Activated CD8-positive, alpha-beta memory T cell treated with anti-CD3 and anti-CD28 coated beads for 4 hours (primary cell): ENCODE measurements around the gene CUEDC1.

Source experiments
- DNase-seq, 2 donors: peaks; one replicate each; pipeline ENCODE4 v3.0.0-alpha.2; 2020; ENCODE audit warnings: low read depth in 2 of 2

Gene CUEDC1

DNA sequence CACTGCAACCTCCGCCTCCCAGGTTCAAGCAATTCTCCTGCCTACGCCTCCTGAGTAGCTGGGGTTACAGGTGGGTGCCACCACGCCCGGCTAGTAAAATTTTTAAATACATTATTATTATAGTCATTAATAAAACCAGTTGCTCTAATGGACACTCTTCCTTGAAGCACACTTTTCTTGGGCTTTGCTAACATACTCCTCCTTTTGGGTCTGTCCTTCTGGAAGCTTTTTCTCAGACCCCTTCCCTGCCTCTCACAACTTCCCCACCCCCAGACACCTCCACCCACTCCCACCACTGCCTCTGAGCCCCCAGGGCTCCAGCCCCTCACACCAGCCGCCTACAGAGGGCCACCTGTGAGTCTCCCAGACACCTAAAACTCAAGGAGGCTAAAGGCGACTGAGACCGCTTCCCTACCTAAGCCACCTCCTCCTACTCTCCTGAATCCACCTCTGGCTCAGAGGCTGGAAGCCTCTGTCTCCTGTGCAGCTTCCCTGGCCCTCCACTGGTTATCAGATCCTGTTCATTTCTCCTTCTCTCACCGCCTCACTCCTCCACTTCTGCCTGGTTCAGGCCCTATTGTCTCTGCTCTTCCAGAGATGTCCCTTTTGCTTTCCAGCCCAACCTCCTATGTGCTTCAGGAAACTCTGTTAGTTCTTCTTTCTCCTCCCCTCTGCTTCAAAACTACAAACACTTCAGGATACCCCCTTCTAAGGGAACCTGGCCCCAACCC lies 2.1 kb upstream of the CUEDC1 start:
- no peak for DNase-seq

DNA sequence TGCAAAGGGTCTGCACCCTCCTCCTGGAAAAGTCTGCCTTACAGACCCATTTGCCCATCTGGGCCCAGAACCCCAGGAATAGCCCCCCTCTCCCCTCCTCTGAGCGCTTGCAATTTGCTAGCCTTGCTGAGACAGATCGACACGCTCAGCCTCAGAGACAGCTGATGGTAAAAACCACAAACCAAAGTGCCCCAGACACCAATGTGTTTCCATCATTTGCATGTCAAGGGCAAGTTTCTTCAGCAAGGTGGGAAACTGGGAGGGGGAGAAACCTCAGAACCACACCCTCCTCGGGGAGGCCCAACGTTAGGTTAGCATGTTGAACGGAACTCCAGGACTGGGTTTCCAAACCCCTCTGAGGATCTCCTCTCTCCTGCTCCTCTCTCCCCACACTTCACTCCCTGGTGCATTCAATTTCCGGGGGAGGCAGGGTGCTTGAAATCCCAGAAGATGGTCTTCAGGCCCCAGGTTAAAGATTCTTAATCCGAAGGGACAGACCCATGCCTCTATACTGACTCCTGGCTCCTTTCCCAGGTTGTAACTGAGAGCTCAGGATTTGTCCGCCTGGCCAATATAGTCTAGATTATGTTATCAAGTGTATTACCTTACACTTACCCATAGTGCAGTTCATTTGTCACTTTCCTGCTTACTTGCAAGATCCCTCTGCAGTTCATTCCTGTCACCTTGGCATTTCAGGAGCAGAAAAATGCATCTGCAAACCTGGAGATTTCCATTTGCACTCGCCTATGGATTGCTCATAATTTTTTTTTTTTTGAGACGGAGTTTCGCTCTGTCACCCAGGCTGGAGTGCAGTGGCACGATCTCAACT lies 1.3 kb upstream of the CUEDC1 start:
- DNase-seq = peak in 1 of 2 donors; percentile 10

DNA sequence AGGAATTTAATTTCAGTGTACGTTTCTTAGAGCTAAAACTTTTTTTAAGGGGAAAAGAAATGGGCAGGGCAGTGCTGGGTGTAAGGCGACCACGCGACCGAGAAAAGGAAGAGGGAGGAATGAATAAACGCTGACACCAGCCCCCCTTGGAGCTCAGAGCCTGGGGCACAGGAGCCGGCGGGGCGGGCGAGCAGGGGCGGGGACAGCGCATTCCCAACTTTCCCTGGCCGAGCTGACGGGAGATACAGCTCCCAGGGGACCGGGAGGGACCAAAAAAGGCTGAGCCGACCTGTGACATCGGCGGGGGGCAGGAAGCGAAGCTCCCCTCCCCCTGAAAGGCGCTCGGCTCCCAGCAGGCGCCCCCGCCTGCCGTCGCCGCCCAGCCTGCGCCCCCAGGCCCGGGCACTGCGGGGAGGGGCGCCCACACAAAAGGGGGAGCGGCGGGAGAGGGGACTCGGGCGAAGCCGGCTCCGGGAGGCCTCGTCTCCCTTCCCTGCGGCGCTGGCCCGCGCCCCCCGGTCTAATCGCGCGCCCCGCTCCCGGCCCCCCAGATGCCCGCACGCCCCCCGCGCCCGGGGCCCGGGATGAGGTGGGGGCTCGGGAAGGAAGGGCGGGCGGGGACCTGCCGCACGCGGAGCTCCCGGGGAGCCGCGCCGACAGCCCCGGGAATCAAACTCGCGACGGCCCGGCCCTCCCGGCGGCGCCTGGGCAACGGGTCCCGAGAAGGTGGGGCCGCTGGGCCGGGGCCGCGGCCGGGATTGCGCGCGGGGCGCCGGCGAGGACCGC lies 622 bp downstream of the CUEDC1 start:
- DNase-seq = no peak

DNA sequence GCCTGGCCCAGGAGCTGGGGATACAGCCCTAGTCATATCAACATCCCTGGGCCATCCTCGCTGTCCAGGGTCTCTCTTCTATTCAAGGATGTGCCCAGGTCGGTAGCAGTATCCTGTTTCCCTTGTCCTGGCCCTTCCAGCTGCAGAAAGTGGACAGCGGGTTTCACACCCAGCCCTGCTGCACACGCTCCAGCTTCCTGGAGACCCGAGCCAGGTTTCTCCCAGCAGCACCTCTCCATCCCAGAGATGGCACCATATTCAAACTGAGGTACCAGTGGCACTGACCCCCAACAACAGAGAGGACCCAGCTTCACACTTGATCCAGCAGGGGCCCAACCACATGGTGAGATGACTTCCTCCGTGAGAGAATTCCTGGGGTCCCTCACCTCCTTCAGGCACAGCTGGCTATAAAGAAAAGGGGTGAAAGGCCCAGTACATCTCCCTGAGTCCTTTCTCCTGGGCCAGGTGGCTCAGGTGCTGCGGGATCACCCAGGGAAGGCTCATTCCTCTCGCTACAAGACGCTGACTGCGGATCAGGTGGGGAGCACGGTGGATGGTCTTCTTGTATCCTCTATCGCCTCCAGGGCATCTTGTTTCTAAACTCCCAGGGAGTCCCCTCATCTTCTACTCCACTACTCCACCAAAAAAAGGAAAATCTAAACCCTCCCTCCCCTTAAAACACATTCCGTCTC lies 1.4 kb downstream of the CUEDC1 start:
- DNase-seq = no peak

DNA sequence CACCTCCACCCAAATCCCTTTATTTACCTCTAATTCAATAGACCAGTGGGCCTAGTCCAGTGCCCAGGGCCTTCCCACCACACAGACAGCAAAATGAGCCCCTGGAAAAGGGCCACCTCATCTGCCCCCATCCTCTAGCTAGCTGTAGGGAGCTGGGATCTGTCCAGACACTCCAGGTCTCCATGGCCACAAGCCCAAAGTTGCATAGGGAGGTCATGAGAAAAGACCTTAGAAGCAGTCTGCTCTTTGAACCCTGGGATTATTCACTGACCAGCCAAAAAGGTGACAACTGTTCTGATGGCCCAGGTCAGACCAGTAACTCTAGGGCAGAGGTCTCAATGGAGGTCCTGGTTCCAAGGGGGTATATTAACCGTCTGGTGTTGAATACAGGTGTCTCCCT lies 2.0 kb downstream of the CUEDC1 start:
- DNase-seq = no peak

DNA sequence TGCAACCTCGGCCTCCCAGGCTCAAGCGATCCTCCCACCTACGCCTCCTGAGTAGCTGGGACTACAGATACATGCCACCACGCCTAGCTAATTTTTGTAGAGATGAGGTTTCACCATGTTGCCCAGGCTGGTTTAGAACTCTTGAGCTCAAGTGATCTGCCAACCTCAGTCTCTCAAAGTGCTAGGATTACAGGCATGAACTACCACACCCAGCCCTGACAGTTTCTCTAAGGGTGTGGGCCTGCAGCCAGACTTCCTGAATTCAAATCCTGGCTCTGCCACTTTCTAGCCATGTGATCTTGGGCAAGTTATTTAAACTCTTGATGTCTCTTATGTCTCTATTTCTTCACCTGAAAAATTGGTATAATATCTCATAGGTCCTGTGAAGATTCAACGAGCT lies 5.6 kb downstream of the CUEDC1 start:
- no peak for DNase-seq

DNA sequence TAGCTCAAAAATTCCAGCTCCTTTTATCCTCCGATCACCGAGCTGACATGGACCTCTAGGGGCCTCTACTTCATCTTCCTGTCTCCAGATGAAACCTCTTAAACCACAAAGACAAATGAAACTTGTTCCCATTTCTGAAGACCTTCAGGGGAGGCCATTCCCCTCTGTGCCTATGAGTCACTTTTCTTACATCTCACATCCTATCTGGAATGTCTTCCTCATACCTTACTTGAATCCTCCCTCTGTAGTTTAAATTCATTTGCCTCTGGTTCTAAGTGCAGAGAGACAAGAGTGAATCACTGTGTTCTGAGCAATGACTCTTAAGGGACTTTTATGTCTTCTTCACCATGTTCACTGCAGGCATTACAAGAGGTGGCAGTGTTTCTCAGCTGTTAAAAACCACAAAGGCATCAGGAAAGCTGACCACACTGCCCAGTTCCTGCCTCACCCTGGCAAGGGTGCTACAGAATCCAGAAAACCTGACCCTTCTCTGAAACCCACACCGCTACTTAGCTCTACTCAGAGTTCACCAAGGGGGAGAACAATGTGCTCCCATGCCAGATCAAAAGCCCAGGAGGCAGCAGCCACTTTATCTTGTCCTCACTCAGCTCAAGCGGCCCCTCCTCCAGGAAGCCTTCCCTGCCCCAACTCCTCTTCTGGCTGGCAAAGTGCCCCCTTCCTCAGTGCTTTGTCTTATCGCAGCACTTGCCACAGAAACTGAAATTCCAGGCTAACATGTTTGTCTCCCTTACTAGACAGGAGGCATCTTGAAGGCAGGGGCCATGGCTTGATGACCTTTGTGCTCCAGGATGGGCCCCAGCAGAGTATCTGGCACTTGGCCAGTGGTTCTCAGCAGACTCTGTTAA lies 6.4 kb downstream of the CUEDC1 start:
- DNase-seq = no peak

DNA sequence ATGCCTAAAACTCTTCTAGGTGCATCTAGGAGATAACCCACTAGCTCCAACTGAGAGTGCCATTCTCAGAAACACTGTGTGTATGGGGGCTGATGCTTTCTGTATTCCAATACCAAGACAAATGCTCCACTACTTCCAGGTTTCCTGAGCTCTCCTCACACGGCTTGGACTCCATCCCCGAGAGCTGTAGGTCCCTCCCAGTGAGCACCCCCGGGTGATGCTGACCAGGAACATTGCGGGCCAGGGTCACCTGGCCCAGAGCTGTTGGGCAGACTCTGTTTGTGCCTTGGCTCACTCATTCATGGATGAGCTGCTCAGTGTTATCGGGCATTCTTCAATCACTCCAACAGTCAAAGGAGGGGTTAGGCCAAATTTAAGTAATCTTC lies 7.0 kb downstream of the CUEDC1 start:
- no peak for DNase-seq

DNA sequence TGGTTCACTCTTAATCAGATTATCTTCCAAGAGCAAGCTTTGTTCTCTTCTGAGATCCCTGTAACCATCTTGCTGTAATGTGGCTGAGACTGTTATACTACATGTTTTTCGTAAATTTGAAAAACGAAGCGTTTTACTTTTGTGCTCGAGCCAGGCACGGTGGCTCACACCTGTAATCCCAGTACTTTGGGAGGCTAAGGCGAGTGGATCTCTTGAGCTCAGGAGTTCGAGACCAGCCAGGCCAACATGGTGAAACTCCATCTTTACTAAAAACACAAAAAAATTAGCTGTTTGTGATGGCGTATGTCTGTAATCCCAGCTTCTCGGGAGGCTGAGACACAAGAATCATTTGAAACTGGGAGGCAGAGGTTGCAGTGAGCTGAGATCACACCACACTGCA lies 7.8 kb downstream of the CUEDC1 start:
- no peak for DNase-seq

DNA sequence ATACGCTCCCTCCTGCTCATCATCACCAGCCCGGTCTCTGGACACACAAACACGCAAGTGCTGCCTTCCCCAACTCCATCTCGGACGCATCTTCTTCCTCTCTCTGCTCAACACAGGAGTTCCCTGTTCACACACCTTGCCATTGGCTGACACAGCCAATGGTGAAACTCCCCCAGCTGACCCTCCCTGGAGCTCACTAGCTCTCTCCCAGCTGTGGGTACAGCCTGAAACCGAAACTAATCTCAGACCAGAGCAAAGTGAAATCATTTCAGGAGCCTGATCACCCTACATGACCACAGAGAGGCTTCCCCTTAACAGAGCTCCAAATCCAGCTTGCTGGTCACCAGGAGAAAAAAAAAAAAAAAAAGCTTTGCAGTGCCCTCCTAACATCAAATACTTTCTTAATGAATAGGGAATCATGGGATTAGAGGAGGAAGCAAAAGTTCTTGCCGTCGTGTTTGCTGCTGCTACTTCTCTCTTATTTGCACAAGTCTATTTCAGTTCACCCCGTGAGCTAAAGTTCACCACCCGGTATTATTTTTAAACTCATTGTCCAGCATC lies 8.3 kb downstream of the CUEDC1 start:
- peak in 1 of 2 donors; percentile 19 for DNase-seq

DNA sequence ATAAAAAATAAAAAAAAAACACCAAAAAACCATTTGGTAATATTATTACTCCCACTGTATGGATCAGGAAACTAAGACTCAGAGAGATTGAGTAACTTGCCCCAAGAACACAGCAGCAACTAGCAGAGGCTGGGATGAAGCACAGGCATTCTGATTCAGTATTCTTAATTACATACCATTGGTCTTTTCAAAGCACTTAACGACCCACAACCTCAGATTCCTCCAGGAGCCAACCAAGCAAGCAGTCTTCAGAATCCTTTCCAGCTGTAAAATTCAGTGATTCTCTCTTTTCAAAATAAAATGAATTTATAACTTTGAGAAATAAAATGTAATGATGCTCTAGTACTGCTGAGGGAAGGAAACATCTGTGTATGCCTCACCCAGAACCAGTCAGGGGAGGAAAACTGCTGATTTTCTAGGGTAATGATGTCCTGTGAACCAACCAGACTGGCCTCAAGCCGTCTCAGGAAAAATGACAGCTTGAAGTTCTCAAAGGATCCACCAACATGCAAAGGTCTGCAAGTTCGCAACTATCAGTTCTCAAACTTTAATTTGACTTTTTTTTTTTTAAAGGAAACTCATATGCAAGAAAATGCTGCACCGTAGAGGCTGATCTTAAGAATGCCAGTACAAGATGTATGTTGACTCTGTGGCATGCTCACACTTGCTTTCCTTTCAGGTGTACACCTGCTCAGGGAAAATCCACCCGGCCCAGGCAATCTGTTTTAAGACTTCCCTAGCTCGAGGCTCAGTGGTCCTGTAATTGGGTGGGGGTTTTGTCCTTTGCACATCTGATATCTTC lies 9.0 kb downstream of the CUEDC1 start:
- DNase-seq = no peak

DNA sequence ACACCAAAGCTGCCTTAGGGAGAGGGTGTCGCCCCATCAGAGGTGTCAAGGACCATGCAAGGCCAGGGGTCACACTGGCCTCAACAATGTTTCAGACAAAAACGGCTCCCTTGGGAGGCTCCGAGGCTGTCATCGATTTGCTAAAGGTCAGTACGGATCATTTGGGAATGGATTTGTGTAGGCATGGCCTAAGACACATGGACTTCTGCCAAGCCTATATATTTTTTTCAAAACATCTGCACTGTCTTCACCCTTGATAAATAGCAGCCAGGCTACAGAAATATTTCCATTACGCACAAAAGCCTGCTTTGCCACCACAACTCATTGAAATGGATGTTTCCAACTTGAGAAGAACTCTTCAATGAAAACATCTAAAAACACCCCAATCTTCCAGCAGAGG lies 10.3 kb downstream of the CUEDC1 start:
- DNase-seq = no peak

DNA sequence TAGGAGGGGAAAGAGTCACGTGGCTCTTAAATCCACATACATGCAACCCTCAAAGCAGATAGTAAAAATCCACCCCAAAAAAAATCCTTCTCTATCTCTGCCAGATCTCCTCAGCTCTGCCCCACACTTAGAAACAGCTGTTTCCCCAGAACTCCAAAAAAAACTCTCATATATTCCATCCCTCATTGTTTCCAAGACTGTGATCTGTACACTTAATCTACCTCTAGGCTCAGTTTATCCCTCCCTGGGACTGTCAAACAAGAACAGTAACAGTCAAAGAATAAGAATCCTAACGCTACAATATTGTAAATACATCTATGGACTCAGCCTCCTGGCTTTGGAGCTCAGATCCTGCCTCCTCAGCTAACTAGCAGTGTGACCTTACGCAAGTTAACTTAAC lies 11.6 kb downstream of the CUEDC1 start:
- DNase-seq = no peak

DNA sequence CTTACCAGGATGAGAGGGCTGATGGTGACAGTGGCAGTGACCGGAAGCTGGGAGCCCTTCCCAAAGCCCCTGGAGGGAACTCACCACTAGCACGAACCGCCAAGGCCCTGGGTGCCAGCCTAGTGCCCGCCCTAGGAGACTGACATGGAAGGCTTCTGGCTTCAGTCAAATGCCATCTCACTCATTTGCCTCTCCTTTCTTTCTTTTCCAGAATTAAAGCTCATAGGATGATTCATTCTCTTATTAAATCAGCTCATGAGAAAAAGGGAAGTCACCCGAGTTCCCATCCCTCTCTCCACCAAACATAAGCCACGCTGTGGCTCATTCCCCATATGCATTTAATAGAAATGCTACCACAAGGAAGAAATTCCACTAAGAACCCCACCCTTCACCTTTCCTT lies 12.1 kb downstream of the CUEDC1 start:
- no peak for DNase-seq

DNA sequence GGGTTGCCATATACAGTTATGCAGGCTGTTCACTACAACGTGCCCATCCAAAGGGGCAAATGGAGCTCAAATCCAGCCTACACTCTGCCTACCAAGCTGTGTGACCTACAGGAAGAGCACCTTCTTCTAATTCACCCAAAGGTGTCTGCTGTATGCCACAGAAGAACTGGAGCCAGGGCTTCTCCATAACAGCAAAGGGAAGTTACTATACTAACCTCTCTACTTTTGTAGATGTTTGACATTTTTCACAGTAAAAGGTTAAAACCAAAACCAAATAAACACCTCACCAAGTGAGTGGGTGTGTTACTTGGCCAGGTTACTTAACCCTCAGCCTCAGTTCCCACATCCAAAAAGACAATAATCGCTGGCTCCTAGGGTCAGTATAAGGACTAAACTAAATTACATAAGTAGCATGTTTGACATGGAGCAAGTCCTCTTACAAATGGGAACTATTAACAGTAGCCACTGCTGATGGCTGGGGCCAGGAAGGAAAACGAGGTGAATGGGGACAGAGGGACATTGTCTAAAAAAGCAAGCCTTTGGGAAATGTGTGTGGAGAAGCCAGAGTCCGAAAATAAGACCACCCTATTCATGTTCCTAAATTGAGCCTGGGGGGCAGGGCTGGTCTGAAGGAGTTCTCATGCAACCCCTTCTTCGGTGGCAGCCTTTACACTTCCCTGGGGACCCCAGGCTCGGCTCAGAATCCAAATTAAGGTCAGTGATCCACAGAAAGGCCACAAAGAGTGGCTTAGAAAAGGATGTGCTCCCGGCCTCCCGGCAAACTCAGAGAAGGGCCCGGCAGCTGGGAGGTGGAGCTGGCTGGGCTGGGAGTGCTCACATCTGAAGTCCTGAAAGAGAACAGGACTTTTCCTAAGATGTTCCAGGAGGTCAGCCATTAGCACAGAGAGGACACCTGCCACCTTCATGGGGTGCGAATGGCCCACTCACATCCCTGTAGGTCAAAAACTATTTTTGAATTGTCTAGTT lies 13.5 kb downstream of the CUEDC1 start:
- no peak for DNase-seq

DNA sequence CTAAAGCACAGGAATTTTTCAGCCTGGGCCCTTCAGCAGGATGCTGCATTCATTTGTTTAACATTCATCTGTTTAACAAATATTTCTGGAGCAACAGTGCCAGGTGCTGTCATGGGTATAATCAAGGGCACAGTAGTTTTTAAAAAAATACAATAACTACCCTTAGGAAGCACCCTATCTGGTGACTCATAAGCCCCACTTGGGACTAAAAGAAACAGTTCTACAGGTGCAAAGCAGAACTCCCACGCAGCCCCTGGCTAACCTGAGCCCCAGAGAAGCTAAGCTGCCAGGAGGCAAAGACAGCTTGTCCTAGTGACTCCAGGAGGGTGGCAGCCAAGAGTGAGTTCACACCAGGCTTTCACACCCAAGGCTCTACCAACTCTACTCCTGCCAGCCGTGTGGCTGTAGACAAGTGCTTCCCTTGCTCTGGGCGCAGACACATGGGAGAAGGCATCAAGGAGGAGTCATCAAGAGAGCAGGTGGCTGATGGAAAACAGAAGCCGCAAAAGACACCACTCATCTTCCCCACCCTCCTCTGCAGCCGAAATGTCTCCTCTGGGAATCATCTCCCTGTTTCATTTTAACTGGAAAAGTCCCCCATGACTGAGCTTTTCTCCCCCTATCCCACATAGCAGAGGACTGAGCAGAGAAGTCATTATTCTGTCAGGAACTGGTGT lies 14.4 kb downstream of the CUEDC1 start:
- DNase-seq = no peak

DNA sequence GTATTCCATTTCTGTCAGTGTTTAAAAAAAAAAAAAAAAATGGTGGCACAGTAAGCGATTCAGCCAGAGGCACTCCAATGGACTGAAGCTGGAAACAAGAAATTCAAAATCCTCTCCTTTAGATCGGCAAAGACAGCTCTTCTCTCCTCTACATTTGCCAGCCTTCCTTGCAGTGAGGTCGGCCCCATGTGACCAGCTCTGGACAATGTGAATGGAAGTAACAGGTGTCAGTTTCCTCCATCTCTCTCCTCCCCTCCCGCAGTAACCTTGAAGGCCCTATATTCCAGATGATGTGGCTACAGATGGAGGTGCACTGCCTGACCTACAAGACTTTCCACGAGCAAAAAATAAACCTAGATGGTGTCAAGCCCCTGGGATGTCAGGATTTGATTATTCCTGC lies 15.0 kb downstream of the CUEDC1 start:
- DNase-seq = no peak

DNA sequence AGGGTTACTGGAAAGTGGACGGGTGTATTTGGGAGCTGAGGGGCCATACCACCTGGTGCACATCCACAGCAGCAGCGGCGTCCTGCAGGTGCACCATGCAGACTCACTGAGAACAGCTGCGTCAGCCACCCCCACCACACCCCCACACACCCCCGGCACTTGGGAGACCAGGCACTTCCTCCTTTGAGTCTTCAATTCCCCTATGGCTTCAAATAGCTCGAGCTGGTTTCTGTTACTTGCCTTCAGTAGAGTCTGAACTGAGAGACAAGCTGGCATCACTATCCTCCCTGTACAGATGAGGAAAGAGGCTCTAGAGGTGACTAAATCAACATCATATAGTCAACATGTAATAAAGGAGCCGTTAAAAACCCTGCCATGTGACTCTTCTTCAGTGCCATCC lies 15.4 kb downstream of the CUEDC1 start:
- DNase-seq = peak in 1 of 2 donors; percentile 14
